Activated B cell treated with CpG ODN at 0.5 μM for 24 hours (primary cell): ENCODE data around the gene FOXC1. TPM values are rescaled to one million over a fixed set of nuclear protein-coding genes. Genes with fewer than 3 reads are reported as not detected.

ENCODE experiments used
- ATAC-seq: fragments of 200-7000 bp; cut with Tn5 transposase; one replicate; pipeline ENCODE4 v1.10.0; 2021; ENCODE audit warnings: low read depth, mild to moderate bottlenecking, moderate library complexity
- CTCF ChIA-PET: fragments of 350-600 bp; sonication (Branson Sonifier 250); formaldehyde crosslinking; loops from one replicate; lab custom pipeline; 2021; ENCODE audit warnings: antibody characterized with exemption; lab: Charles Lee
- POLR2A ChIA-PET: fragments of 350-600 bp; sonication (Branson Sonifier 250); formaldehyde crosslinking; loops from one replicate; lab custom pipeline; 2021; ENCODE audit warnings: antibody characterized with exemption; lab: Charles Lee
- DNase-seq: peaks from one replicate; pipeline ENCODE4 v3.0.0; 2022
- H3K27ac Mint-ChIP-seq: one replicate; pipeline ENCODE4 v1.8.0; 2020; ENCODE audit warnings: mixed read lengths
- H3K27me3 Mint-ChIP-seq: one replicate; pipeline ENCODE4 v1.8.0; 2021; ENCODE audit warnings: mixed read lengths
- H3K36me3 Mint-ChIP-seq: one replicate; pipeline ENCODE4 v1.8.0; 2021; ENCODE audit warnings: low read depth, mixed read lengths
- H3K4me1 Mint-ChIP-seq: one replicate; pipeline ENCODE4 v1.8.0; 2021; ENCODE audit warnings: mixed read lengths
- H3K4me3 Mint-ChIP-seq: one replicate; pipeline ENCODE4 v1.8.0; 2020; ENCODE audit warnings: mild to moderate bottlenecking, mixed read lengths
- H3K9me3 Mint-ChIP-seq: one replicate; pipeline ENCODE4 v1.8.0; 2020; ENCODE audit warnings: mixed read lengths
- intact Hi-C: fragments of 100-400 bp; cut with micrococcal nuclease; formaldehyde crosslinking; loops from one replicate; pipeline ENCODE4 v1.15.1; 2024
- total RNA-seq: library from RNA; stranded (reverse); gene quantifications from 2 replicates; pipeline ENCODE4 v1.2.3, GENCODE V29; 2022
- TF ChIP-seq, protein P1 (sequence below): fragments of 200-600 bp; IDR thresholded peaks from one replicate; pipeline ENCODE4 v1.8.0; 2022; ENCODE audit warnings: antibody characterized with exemption, mild to moderate bottlenecking

The FOXC1 gene
- total RNA-seq, 1 donor from 2014 or later, result 1.00 TPM

DNA sequence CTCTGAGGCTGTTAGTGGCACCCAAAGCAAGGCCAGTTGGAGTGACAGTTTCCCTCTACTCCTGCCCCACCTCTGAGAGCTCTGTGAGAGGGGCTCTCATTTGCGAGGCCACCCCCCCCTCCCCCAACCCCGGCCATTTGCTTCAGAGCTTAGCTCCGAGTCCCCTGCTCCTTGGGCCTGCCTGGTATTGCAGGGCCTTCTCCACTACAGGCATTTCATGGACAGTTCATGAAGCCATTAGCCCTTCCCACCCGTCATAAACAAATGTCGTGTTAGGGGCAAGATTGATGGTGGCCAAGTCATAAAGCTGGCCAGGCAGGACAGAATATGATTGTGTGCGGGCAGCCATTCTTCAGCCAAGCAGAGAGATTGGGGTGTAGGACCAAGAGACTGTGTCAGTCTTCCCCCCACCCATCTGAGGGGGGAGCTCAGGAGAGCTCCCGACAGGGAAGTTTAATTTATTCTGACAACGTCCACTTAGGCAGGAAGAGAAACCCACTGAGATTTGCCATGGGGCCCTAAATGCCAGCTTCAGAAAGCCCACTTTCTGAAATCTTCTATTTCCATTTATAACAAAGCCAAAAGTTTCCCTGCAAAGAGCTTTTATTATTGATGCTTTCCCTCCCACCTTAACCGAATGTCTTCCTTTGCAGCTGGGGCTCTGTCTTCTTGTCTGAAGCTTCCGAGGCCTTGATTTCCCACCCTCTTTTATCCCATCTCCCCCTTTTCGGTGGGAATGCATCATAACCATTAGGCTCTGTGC is 7.2 kb downstream of the FOXC1 start:
- TF ChIP-seq, protein P1, sequence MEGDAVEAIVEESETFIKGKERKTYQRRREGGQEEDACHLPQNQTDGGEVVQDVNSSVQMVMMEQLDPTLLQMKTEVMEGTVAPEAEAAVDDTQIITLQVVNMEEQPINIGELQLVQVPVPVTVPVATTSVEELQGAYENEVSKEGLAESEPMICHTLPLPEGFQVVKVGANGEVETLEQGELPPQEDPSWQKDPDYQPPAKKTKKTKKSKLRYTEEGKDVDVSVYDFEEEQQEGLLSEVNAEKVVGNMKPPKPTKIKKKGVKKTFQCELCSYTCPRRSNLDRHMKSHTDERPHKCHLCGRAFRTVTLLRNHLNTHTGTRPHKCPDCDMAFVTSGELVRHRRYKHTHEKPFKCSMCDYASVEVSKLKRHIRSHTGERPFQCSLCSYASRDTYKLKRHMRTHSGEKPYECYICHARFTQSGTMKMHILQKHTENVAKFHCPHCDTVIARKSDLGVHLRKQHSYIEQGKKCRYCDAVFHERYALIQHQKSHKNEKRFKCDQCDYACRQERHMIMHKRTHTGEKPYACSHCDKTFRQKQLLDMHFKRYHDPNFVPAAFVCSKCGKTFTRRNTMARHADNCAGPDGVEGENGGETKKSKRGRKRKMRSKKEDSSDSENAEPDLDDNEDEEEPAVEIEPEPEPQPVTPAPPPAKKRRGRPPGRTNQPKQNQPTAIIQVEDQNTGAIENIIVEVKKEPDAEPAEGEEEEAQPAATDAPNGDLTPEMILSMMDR, result no peak
- Mint-ChIP-seq H3K27ac (no peak overlapping the region), H3K9me3 (no peaks in the 10 kb centered on the region), H3K4me1 (peaks cover 13% of the 10 kb centered on the region), H3K36me3 (peaks cover 2% of the 10 kb centered on the region), H3K4me3 (no peak overlapping the region), H3K27me3 (peaks cover 55% of the 10 kb centered on the region)
- intact Hi-C loops, result no loop called here
- DNase-seq (no peak), ATAC-seq (no peak)
- ChIA-PET CTCF (no interaction called here), POLR2A (interaction anchor here (1.6 kb wide), 1 partner anchor 9 kb away, joined by 4 read pairs; no protein-coding TSS in a partner anchor)

GRCh38 chr6:1617466-1618310 is 8.0 kb downstream of the FOXC1 start:
- no peak overlapping the region for H3K27ac Mint-ChIP-seq
- intact Hi-C loops, result no loop called here
- H3K9me3 Mint-ChIP-seq, result no peaks in the 10 kb centered on the region
- ChIA-PET POLR2A (interaction anchor here (1.6 kb wide), 1 partner anchor 9 kb away, joined by 4 read pairs; no protein-coding TSS in a partner anchor), CTCF (no interaction called here)
- H3K4me1 Mint-ChIP-seq, result peaks cover 8% of the 10 kb centered on the region
- TF ChIP-seq, protein P1, result no peak
- DNase-seq, result no peak
- peaks cover 6% of the 10 kb centered on the region for H3K36me3 Mint-ChIP-seq
- no peak overlapping the region for H3K4me3 Mint-ChIP-seq
- ATAC-seq, result no peak
- peaks cover 56% of the 10 kb centered on the region for H3K27me3 Mint-ChIP-seq

- Mint-ChIP-seq H3K9me3 (no peaks in the 10 kb centered on the region), H3K4me1 (peaks cover 8% of the 10 kb centered on the region), H3K36me3 (peaks cover 8% of the 10 kb centered on the region), H3K27ac (no peak overlapping the region), H3K4me3 (peak overlapping the region; percentile 38), H3K27me3 (peaks cover 56% of the 10 kb centered on the region)
- no peak for ATAC-seq
- DNase-seq, result no peak
- TF ChIP-seq, protein P1, result no peak
- CTCF ChIA-PET, result no interaction called here
- intact Hi-C loops, result no loop called here
- POLR2A ChIA-PET, result interaction anchor here (1.5 to 1.6 kb wide), 2 partner anchors 9 to 10 kb away, joined by 3 to 4 read pairs; partner anchors contain the start of gene FOXC1
Observed at GRCh38 chr6:1618311-1619097, 8.8 kb downstream of the FOXC1 start.

DNA sequence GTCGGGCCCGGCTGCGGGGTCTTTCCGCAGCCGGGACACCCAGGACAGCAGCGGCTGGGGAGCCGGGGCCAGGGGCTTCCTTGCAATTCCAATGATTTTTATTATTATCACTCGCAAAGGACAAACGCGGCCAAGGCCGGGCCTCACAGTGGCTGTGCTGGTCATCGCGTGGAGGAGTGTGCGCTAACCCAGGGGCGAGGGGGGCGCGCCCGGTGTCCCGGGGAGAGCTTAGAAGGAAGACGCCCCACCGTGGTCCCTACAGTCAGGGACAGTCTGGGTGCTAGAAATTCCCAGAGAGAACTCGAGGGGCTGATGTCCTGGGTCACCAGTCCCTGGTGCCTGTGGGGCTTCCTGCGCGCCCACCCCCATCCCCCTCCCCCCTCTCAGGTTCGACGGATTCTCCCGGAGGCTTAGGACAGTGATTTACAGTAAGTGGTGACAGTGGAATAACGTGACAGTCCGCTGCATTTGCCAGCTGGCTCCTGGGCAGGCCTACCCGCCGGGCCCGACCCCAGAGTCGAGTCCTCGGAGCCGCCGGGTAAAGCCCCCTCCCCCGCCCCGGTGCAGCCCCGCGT is 9.5 kb downstream of the FOXC1 start:
- Mint-ChIP-seq H3K4me3 (no peak overlapping the region), H3K27ac (no peak overlapping the region), H3K4me1 (peaks cover 8% of the 10 kb centered on the region), H3K9me3 (no peaks in the 10 kb centered on the region), H3K36me3 (peaks cover 8% of the 10 kb centered on the region), H3K27me3 (peaks cover 55% of the 10 kb centered on the region)
- ATAC-seq (no peak), DNase-seq (no peak)
- POLR2A ChIA-PET, result interaction anchor here (1.5 kb wide), 1 partner anchor 9 kb away, joined by 3 read pairs; the partner anchor contains the start of gene FOXC1
- TF ChIP-seq, protein P1, result no peak
- intact Hi-C loops, result no loop called here
- CTCF ChIA-PET, result no interaction called here
